GM13976 (cell line): Measurements from ENCODE around the gene IRAK2.

Experiments used
- DNase-seq: peaks from one replicate; pipeline ENCODE4 v3.0.0; 2012; ENCODE audit warnings: low spot score
- CTCF ChIP-seq: IDR thresholded peaks from 2 replicates; pipeline ENCODE4 v1.5.1; 2012; ENCODE audit warnings: borderline replicate concordance, mild to moderate bottlenecking; ENCODE audit not compliant: insufficient read depth; ENCODE audit errors: extremely low read depth, missing control alignments, control extremely low read depth
- in situ Hi-C: fragments of 300-500 bp; cut with MboI; formaldehyde crosslinking; loops from one replicate; pipeline ENCODE4 v1.12.0; 2022; ENCODE audit warnings: low sequenced_read_pairs, mixed read lengths, inconsistent platforms; ENCODE audit not compliant: unreplicated experiment

The IRAK2 gene

GRCh38 chr3:10273702-10274305 is 109.1 kb downstream of the IRAK2 start:
- DNase-seq, result no peak
- TF ChIP-seq CTCF, result no peak
- in situ Hi-C loops, result no loop called here

- TF ChIP-seq CTCF, result no peak
- in situ Hi-C loops, result no loop called here
- no peak for DNase-seq
These were observed 109.9 kb downstream of the IRAK2 start for GRCh38 chr3:10274601-10275000.

GRCh38 chr3:10277115-10277625 is 112.5 kb downstream of the IRAK2 start:
- TF ChIP-seq CTCF, result no peak
- in situ Hi-C loops, result no loop called here
- no peak for DNase-seq

GRCh38 chr3:10278501-10278900 is 113.8 kb downstream of the IRAK2 start:
- DNase-seq, result no peak
- no peak for TF ChIP-seq CTCF
- in situ Hi-C loops, result no loop called here

- in situ Hi-C loops, result no loop called here
- no peak for DNase-seq
- no peak for TF ChIP-seq CTCF
These were observed 114.9 kb downstream of the IRAK2 start for GRCh38 chr3:10279384-10280176.

GRCh38 chr3:10280177-10280529 is 115.4 kb downstream of the IRAK2 start:
- TF ChIP-seq CTCF, result no peak
- in situ Hi-C loops, result no loop called here
- no peak for DNase-seq
